HepG2 (cell line): ENCODE results near the gene JAK1. TPM values are rescaled to one million over a fixed set of nuclear protein-coding genes. Genes with fewer than 3 reads are reported as not detected.

ENCODE experiments used
- CENPT ChIP-seq: sonication (generic); formaldehyde crosslinking; IDR thresholded peaks from 2 replicates; pipeline ENCODE4 v1.8.0; 2022; ENCODE audit warnings: low read depth, mild to moderate bottlenecking, moderate library complexity, missing genetic modification reagents
- CHD2 ChIP-seq: IDR thresholded peaks from 2 replicates; pipeline ENCODE4 v1.6.1; 2011; ENCODE audit warnings: low read depth, low read length, improper control_type of control experiment
- EEA1 ChIP-seq: sonication (generic); formaldehyde crosslinking; IDR thresholded peaks from 2 replicates; pipeline ENCODE4 v1.5.1; 2020; ENCODE audit warnings: mild to moderate bottlenecking, missing genetic modification reagents, borderline replicate concordance
- HES4 ChIP-seq: sonication (generic); formaldehyde crosslinking; IDR thresholded peaks from 2 replicates; pipeline ENCODE4 v1.9.0; 2021; ENCODE audit warnings: mild to moderate bottlenecking, missing genetic modification reagents, borderline replicate concordance
- HOXA5 ChIP-seq: sonication (generic); formaldehyde crosslinking; IDR thresholded peaks from 2 replicates; pipeline ENCODE4 v1.4.0; 2020; ENCODE audit warnings: missing genetic modification reagents
- KAT7 ChIP-seq: IDR thresholded peaks from 2 replicates; pipeline ENCODE4 v1.6.1; 2018; ENCODE audit warnings: borderline replicate concordance, missing compliant biosample characterization
- MBD4 ChIP-seq: IDR thresholded peaks from 2 replicates; pipeline ENCODE4 v1.6.1; 2012; ENCODE audit warnings: low read length, inconsistent platforms, borderline replicate concordance
- NFRKB ChIP-seq: fragments of 450-650 bp; IDR thresholded peaks from 2 replicates; pipeline ENCODE4 v1.6.1; 2017
- PHF8 ChIP-seq: sonication (generic); formaldehyde crosslinking; IDR thresholded peaks from 2 replicates; pipeline ENCODE4 v1.5.0; 2020; ENCODE audit warnings: missing genetic modification reagents
- POLR2A ChIP-seq, 2 experiments: IDR thresholded peaks; 2 replicates each; pipeline ENCODE4 v1.6.1; 2011; ENCODE audit warnings: low read depth in 2 of 2, low read length in 2 of 2, mild to moderate bottlenecking in 1 of 2, moderate library complexity in 1 of 2; ENCODE audit not compliant: insufficient read depth in 1 of 2
- RELA ChIP-seq: sonication (generic); formaldehyde crosslinking; IDR thresholded peaks from 2 replicates; pipeline ENCODE4 v1.4.0; 2020; ENCODE audit warnings: missing genetic modification reagents
- RNF2 ChIP-seq: fragments of 450-650 bp; conservative IDR thresholded peaks from 2 replicates; pipeline ENCODE4 v1.6.1; 2016; ENCODE audit warnings: low read depth
- RXRA ChIP-seq: sonication (generic); formaldehyde crosslinking; IDR thresholded peaks from 2 replicates; pipeline ENCODE4 v1.5.1; 2020; ENCODE audit warnings: missing genetic modification reagents
- SALL2 ChIP-seq: sonication (generic); formaldehyde crosslinking; IDR thresholded peaks from 2 replicates; pipeline ENCODE4 v1.8.1; 2023; ENCODE audit warnings: mild to moderate bottlenecking, missing genetic modification reagents, inconsistent platforms
- SOX5 ChIP-seq: IDR thresholded peaks from 2 replicates; pipeline ENCODE4 v1.6.1; 2016; ENCODE audit warnings: borderline replicate concordance
- SP140L ChIP-seq: sonication (generic); formaldehyde crosslinking; IDR thresholded peaks from 2 replicates; pipeline ENCODE4 v1.4.0; 2020; ENCODE audit warnings: missing genetic modification reagents, borderline replicate concordance
- TBX3 ChIP-seq: fragments of 450-650 bp; IDR thresholded peaks from 2 replicates; pipeline ENCODE4 v1.6.1; 2017; ENCODE audit warnings: antibody characterized with exemption, mild to moderate bottlenecking, inconsistent platforms, borderline replicate concordance
- U2AF2 ChIP-seq: fragments of 200-400 bp; formaldehyde crosslinking; IDR thresholded peaks from 2 replicates; pipeline ENCODE4 v1.6.1; 2017; ENCODE audit warnings: low read depth, mild to moderate bottlenecking, low read length
- ZNF124 ChIP-seq: sonication (generic); formaldehyde crosslinking; IDR thresholded peaks from 2 replicates; pipeline ENCODE4 v1.4.0; 2020; ENCODE audit warnings: missing genetic modification reagents
- ZNF24 ChIP-seq: fragments of 450-650 bp; IDR thresholded peaks from 2 replicates; pipeline ENCODE4 v1.6.1; 2017; ENCODE audit warnings: antibody characterized with exemption, mild to moderate bottlenecking
- ZNF496 ChIP-seq: sonication (generic); formaldehyde crosslinking; IDR thresholded peaks from 2 replicates; pipeline ENCODE4 v1.8.1; 2023; ENCODE audit warnings: mild to moderate bottlenecking, moderate library complexity, missing genetic modification reagents; ENCODE audit not compliant: insufficient replicate concordance
- ZNF530 ChIP-seq: sonication (generic); formaldehyde crosslinking; IDR thresholded peaks from 2 replicates; pipeline ENCODE4 v1.5.0; 2020; ENCODE audit warnings: low read depth, mild to moderate bottlenecking, missing genetic modification reagents
- ZNF547 ChIP-seq: sonication (generic); formaldehyde crosslinking; IDR thresholded peaks from 2 replicates; pipeline ENCODE4 v1.5.1; 2020; ENCODE audit warnings: mild to moderate bottlenecking, missing genetic modification reagents
- ZNF598 ChIP-seq: sonication (generic); formaldehyde crosslinking; IDR thresholded peaks from 2 replicates; pipeline ENCODE4 v1.5.1; 2020; ENCODE audit warnings: mild to moderate bottlenecking, missing genetic modification reagents, borderline replicate concordance
- ZNF780A ChIP-seq: sonication (generic); formaldehyde crosslinking; IDR thresholded peaks from 2 replicates; pipeline ENCODE4 v1.8.0; 2022; ENCODE audit warnings: mild to moderate bottlenecking, missing genetic modification reagents, moderate library complexity
- ZNF891 ChIP-seq: sonication (generic); formaldehyde crosslinking; IDR thresholded peaks from 2 replicates; pipeline ENCODE4 v1.5.0; 2020; ENCODE audit warnings: mild to moderate bottlenecking, missing genetic modification reagents
- polyA plus RNA-seq, 8 experiments: library from polyadenylated mRNA; depleted of rRNA in 3 of 8; stranded (reverse) in 7 of 8; unstranded in 1 of 8; fragments of >200 nt; fragmentation: Illumina TruSeq in 4 of 8; extraction: Trizol in 4 of 8; gene quantifications; 2 replicates each; pipeline versions ENCODE4 v1.2.1 to v1.2.3, GENCODE V29; 2011 to 2016; ENCODE audit warnings: low read depth in 4 of 8, missing spikeins in 1 of 8, mixed read lengths in 1 of 8; ENCODE audit not compliant: insufficient read depth in 1 of 8
- total RNA-seq, 5 experiments: library from RNA; depleted of rRNA; stranded (reverse); fragments of >200 nt; fragmentation: Illumina TruSeq; extraction: Trizol; gene quantifications; 2 replicates each; pipeline ENCODE4 v1.2.3, GENCODE V29; 2016; ENCODE audit warnings: low read depth in 1 of 5
- TF ChIP-seq, protein P1 (sequence below): sonication (generic); formaldehyde crosslinking; IDR thresholded peaks from 2 replicates; pipeline ENCODE4 v1.4.0; 2020; ENCODE audit warnings: low read depth, missing genetic modification reagents
- TF ChIP-seq, protein P2 (sequence below): sonication (generic); formaldehyde crosslinking; IDR thresholded peaks from 2 replicates; pipeline ENCODE4 v1.5.0; 2020; ENCODE audit warnings: mild to moderate bottlenecking, missing genetic modification reagents

JAK1 gene
- total and polyA plus RNA-seq, 2 of the 13 experiments (the other 11 are each of a cell fraction or from before 2014, with no cell fraction given) = 23.9 to 42.4 TPM

DNA sequence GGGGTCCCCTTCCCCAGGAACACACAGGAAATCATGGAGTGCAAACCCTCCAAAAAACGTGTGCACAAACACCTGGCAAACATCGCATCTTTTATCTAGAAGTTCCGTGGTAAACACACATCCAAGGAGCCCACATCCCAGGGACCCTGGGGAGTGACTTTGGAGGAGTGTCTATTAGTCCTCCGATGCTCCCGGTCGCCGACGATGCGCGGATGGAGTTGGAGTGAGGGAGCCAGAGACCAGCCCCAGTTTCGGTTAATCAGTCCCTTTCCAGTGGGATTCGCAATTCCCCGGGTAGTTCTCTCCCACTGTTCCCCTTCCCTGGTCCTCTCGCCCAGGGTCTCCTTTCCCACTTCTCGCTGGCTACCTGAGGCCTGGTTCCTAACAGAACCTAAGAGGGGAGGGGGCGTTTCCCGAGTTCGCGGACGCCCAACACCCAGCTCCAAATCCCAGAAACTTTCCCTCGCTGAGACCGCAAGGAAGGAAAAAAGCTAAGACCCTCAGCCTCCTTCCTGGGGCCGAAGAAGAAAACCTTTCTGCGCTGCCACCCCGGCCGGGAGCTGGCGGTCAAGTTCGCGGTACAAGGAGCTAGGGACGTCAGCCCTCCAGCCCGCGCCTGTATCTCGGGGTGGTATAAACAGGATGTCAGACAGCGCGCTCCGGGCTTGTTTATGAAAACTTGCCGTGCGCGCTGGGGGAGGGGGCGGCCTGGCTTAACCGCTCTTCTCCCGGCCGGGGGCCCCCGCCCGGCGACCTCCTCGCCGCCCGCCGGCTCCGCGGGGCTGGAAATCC is 787 bp downstream of the JAK1 start (continued):
- TF ChIP-seq, protein P1, sequence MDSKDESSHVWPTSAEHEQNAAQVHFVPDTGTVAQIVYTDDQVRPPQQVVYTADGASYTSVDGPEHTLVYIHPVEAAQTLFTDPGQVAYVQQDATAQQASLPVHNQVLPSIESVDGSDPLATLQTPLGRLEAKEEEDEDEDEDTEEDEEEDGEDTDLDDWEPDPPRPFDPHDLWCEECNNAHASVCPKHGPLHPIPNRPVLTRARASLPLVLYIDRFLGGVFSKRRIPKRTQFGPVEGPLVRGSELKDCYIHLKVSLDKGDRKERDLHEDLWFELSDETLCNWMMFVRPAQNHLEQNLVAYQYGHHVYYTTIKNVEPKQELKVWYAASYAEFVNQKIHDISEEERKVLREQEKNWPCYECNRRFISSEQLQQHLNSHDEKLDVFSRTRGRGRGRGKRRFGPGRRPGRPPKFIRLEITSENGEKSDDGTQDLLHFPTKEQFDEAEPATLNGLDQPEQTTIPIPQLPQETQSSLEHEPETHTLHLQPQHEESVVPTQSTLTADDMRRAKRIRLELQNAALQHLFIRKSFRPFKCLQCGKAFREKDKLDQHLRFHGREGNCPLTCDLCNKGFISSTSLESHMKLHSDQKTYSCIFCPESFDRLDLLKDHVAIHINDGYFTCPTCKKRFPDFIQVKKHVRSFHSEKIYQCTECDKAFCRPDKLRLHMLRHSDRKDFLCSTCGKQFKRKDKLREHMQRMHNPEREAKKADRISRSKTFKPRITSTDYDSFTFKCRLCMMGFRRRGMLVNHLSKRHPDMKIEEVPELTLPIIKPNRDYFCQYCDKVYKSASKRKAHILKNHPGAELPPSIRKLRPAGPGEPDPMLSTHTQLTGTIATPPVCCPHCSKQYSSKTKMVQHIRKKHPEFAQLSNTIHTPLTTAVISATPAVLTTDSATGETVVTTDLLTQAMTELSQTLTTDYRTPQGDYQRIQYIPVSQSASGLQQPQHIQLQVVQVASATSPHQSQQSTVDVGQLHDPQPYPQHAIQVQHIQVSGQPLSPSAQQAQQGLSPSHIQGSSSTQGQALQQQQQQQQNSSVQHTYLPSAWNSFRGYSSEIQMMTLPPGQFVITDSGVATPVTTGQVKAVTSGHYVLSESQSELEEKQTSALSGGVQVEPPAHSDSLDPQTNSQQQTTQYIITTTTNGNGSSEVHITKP (CRISPR knock-in tag) = no peak
- TF ChIP-seq ZNF496 (CRISPR knock-in tag) (no peak), NFRKB (no peak), RNF2 (no peak), U2AF2 (no peak), RXRA (CRISPR knock-in tag) (peak; percentile 11; the same call in 1 of the 2 replicates), SOX5 (CRISPR knock-in tag) (no peak), CHD2 (no peak), POLR2A (IDR thresholded peaks at IDR 0.05; ENCODE audit: insufficient read depth in 1 of 2, low read depth in 2 of 2, low read length in 2 of 2) (no peak), HOXA5 (no peak), ZNF124 (CRISPR knock-in tag) (no peak), CENPT (no peak), ZNF547 (peak; percentile 17; the same call in 1 of the 2 replicates), EEA1 (CRISPR knock-in tag) (no peak), KAT7 (CRISPR knock-in tag) (no peak), MBD4 (no peak), ZNF891 (CRISPR knock-in tag) (no peak; the same call in 1 of the 2 replicates), ZNF530 (no peak), HES4 (CRISPR knock-in tag) (no peak), ZNF780A (CRISPR knock-in tag) (no peak), ZNF24 (no peak), SP140L (CRISPR knock-in tag) (no peak), TBX3 (no peak), PHF8 (peak; percentile 60), RELA (CRISPR knock-in tag) (no peak), SALL2 (CRISPR knock-in tag) (0 out of 2 replicates have a peak, but pooled peaks have one; percentile 5), ZNF598 (no peak)
- TF ChIP-seq, protein P2, sequence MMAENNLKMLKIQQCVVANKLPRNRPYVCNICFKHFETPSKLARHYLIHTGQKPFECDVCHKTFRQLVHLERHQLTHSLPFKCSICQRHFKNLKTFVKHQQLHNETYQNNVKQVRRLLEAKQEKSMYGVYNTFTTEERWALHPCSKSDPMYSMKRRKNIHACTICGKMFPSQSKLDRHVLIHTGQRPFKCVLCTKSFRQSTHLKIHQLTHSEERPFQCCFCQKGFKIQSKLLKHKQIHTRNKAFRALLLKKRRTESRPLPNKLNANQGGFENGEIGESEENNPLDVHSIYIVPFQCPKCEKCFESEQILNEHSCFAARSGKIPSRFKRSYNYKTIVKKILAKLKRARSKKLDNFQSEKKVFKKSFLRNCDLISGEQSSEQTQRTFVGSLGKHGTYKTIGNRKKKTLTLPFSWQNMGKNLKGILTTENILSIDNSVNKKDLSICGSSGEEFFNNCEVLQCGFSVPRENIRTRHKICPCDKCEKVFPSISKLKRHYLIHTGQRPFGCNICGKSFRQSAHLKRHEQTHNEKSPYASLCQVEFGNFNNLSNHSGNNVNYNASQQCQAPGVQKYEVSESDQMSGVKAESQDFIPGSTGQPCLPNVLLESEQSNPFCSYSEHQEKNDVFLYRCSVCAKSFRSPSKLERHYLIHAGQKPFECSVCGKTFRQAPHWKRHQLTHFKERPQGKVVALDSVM = no peak
